ENCODE data around the gene LONRF3.

DNA sequence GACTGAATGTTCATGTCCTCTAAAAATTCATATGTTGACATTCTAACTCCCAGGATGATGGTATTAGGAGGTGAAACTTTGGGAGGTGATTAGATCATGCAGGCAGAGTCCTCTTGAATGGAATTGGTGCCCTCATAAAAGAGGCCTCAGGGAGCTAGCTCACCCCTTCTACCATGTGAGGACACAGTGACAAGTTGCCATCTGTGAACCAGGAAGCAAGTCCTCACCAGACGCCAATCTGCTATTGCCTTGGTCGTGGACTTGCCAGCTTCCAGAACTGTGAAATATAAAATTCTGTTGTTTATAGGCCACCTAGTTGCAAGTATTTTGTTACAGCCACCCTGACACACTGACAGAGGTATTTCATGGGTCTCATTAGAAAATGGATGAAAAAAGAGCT is 28.5 kb upstream of the LONRF3 start:
- TF ChIP-seq CTCF (IDR thresholded peaks at IDR 0.05) (no peak), POLR2A (IDR thresholded peaks at IDR 0.05) (no peak), EP300 (IDR thresholded peaks at IDR 0.05) (no peak)
